DMS53 treated with DMSO at 0.1 percent for 48 hours (cell line): ENCODE results near the gene LMO7.

Experiments used
- DNase-seq: peaks from one replicate; lab custom pipeline; 2025; ENCODE audit not compliant: unreplicated experiment; lab: John Stamatoyannopoulos, UW

Gene LMO7

GRCh38 chr13:75635828-75636435 lies at the start of gene LMO7:
Gene LMO7 (plus strand): TSS chr13:75636330. CDS start chr13:75636658, 328 bp downstream.
- no peak for DNase-seq

GRCh38 chr13:75587679-75588078 lies 48.5 kb upstream of the LMO7 start:
- DNase-seq: no peak

GRCh38 chr13:75596657-75597182 lies 39.4 kb upstream of the LMO7 start:
- no peak for DNase-seq

- DNase-seq: no peak
Measured at GRCh38 chr13:75600371-75600770, 35.8 kb upstream of the LMO7 start.

- no peak for DNase-seq
Measured at GRCh38 chr13:75603038-75603437, 33.1 kb upstream of the LMO7 start.

- no peak for DNase-seq
Measured at GRCh38 chr13:75607447-75607846, 28.7 kb upstream of the LMO7 start.

- no peak for DNase-seq
Measured at GRCh38 chr13:75610466-75610865, 25.7 kb upstream of the LMO7 start.

GRCh38 chr13:75612354-75612753 lies 23.8 kb upstream of the LMO7 start:
- no peak for DNase-seq

- no peak for DNase-seq
Measured at GRCh38 chr13:75617230-75617629, 18.9 kb upstream of the LMO7 start.

- DNase-seq: no peak
Measured at GRCh38 chr13:75618308-75618707, 17.8 kb upstream of the LMO7 start.

- no peak for DNase-seq
Measured at GRCh38 chr13:75620020-75620419, 16.1 kb upstream of the LMO7 start.

GRCh38 chr13:75621147-75621546 lies 15.0 kb upstream of the LMO7 start:
- no peak for DNase-seq

- no peak for DNase-seq
Measured at GRCh38 chr13:75628801-75629200, 7.3 kb upstream of the LMO7 start.

GRCh38 chr13:75633285-75633684 lies 2.8 kb upstream of the LMO7 start:
- no peak for DNase-seq

- no peak for DNase-seq
Measured at GRCh38 chr13:75635101-75635827, 866 bp upstream of the LMO7 start.

- DNase-seq: no peak
Measured at GRCh38 chr13:75636436-75637180, 478 bp downstream of the LMO7 start.

- DNase-seq: no peak
Measured at GRCh38 chr13:75637181-75637750, 1.1 kb downstream of the LMO7 start.

GRCh38 chr13:75639454-75639853 lies 3.3 kb downstream of the LMO7 start:
- DNase-seq: no peak

- DNase-seq: no peak
Measured at GRCh38 chr13:75641026-75641425, 4.9 kb downstream of the LMO7 start.

GRCh38 chr13:75643182-75643581 lies 7.1 kb downstream of the LMO7 start:
- DNase-seq: no peak

GRCh38 chr13:75643693-75644092 lies 7.6 kb downstream of the LMO7 start:
- DNase-seq: no peak

- no peak for DNase-seq
Measured at GRCh38 chr13:75645141-75645540, 9.0 kb downstream of the LMO7 start.
